ENCODE results near the gene DMRTC2.
"Not testable (repeated sequence)": the region's sequence is repeated elsewhere in the genome, so short reads cannot be mapped to it uniquely, and the experiment has no call there.

The DMRTC2 gene

GRCh38 chr19:41872775-41873647, 28.2 kb downstream of the DMRTC2 start:
- peak; percentile 38 for DNase-seq

- not testable (repeated sequence) for DNase-seq
Measured at GRCh38 chr19:41875973-41876372, 31.1 kb downstream of the DMRTC2 start.

- no peak for DNase-seq
Measured at GRCh38 chr19:41876847-41877832, 32.3 kb downstream of the DMRTC2 start, which contains the start of gene CD79A. TSS of gene CD79A (plus strand) at chr19:41877279. CDS start at chr19:41877305, 26 bp downstream.

- no peak for DNase-seq
Measured at GRCh38 chr19:41877916-41878905, 33.4 kb downstream of the DMRTC2 start.

GRCh38 chr19:41879080-41879479, 34.2 kb downstream of the DMRTC2 start:
- no peak for DNase-seq

GRCh38 chr19:41879670-41880328, 35.0 kb downstream of the DMRTC2 start:
- no peak for DNase-seq

- DNase-seq: no peak
Measured at GRCh38 chr19:41880329-41880708, 35.5 kb downstream of the DMRTC2 start.

- DNase-seq: no peak
Measured at GRCh38 chr19:41882568-41883462, 38.0 kb downstream of the DMRTC2 start, which contains the start of gene ARHGEF1. TSS of gene ARHGEF1 (plus strand) at chr19:41883184. CDS start at chr19:41888083, 4,899 bp downstream.

- no peak for DNase-seq
Measured at GRCh38 chr19:41883463-41883820, 38.6 kb downstream of the DMRTC2 start.

- DNase-seq: peak; percentile 90
Measured at GRCh38 chr19:41883821-41884733, 39.2 kb downstream of the DMRTC2 start.

GRCh38 chr19:41886761-41887710, 42.2 kb downstream of the DMRTC2 start:
- DNase-seq: no peak

- DNase-seq: no peak
Measured at GRCh38 chr19:41887711-41888382, 43.0 kb downstream of the DMRTC2 start.

GRCh38 chr19:41888926-41889325, 44.1 kb downstream of the DMRTC2 start:
- no peak for DNase-seq

- DNase-seq: no peak
Measured at GRCh38 chr19:41889896-41890295, 45.1 kb downstream of the DMRTC2 start.

- no peak for DNase-seq
Measured at GRCh38 chr19:41890936-41891335, 46.1 kb downstream of the DMRTC2 start.

GRCh38 chr19:41892173-41892902, 47.5 kb downstream of the DMRTC2 start:
- DNase-seq: no peak

GRCh38 chr19:41893899-41894298, 49.1 kb downstream of the DMRTC2 start:
- no peak for DNase-seq

Data from SHP77 treated with DMSO at 0.1 percent for 48 hours (cell line).